ENCODE results near the gene SUPT20HL1. TPM values are rescaled to one million over a fixed set of nuclear protein-coding genes. Genes with fewer than 3 reads are reported as not detected.
"Not testable (repeated sequence)": the region's sequence is repeated elsewhere in the genome, so short reads cannot be mapped to it uniquely, and the experiment has no call there.

SUPT20HL1 gene
- 0.12 TPM for total RNA-seq

DNA sequence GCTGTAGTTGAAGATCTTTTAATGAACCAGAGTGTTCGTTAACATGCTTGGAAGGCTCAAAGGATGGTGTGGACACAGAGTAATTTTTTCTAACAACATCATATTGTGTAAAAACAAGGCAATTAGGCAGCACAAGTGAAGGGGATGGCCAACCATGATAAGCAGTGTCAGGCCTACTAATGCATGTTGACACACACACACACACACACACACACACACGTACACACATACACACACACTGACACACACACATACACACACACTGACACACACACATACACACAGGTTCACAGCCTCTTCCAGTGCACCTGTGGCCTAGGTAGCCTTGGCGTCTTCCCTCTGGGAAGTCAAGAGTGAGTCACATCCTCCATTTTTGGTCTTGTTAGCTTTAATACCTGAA, at the start of gene SUPT20HL1:
SUPT20HL1 (plus strand) TSS at position 368 of the 400 bp plus-strand sequence. CDS start 2,122 bp downstream, outside the sequence.
- DNase-seq (ENCODE audit: low spot score), result no peak

DNA sequence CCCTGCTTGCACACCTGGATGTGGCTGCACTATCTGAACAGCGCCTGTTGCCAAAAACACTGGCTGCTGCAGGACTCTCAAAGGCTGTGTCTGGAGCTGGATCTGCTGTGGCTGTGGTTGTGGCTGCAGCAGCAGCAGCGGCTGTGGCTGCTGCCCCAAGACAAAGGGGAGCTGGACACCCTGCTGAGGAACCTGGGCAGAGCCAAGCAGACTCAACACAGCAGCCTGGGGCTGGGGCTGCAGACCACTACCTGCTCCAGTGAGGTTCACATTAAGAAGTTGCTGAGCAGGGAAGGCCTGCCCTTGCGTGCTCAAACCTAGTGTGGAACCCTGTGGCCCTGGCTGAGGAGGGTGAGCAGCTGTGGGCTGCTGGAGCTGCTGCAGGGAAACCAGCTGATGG, 49.5 kb upstream of the SUPT20HL1 start:
- not testable (repeated sequence) for DNase-seq (ENCODE audit: low spot score)

DNA sequence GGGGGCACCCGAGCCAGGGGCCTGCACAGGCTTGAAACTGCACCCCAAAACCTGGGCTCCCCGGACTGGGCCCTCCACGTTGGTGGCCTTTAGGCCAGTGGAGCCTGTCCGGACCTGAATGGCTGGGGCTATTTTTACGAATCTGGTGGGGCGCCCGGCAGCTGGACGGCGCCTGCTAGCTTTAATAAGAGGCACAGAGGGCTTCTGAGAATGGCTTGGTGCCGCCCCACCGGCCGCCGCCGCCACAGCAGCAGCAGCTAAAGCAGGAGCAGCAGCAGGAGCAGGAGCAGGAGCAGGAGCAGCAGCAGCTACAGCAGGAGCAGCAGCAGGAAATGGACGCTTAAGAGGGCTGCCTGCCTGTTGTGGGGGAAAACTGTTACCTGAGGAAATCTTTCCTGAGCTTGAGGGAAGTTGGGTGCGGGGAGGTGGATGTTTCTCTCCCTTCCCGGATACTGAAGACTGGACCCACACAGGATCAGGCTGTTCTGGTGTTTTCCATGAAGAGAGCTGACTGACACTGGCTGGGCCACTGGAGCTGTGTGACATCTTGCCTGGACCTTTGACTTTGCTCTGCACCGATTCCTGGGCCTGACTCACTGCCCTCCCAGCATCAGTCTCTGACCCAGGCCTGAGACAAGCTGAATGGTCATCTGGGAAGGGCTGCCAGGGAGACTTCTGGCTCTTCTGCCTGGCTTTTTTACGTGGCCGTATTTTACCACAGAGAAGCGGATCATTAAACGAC, 48.8 kb upstream of the SUPT20HL1 start:
- not testable (repeated sequence) for DNase-seq (ENCODE audit: low spot score)

DNA sequence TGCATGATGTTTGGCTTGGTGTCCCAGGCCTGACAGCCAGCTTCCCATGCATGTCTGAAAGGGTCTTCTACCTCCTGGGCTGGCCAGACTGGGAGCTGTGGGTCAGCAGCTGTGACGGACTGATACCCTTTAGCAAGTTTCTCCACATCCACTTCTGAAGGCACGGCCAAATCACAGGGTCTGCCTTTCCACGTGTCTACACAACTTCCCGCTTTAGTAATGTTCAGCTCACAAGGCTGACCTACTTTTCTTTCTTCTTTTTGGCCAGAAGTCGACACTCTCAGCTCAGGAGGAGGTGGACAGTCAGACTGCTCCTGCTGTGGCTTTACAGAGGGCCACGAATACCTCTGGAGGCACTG, 48.2 kb upstream of the SUPT20HL1 start:
- DNase-seq (ENCODE audit: low spot score), result not testable (repeated sequence)

GRCh38 chrX:24314019-24314635, 46.3 kb upstream of the SUPT20HL1 start, which contains the start of gene SUPT20HL2:
Gene SUPT20HL2, minus strand, starts transcription at chrX:24314069. Its CDS starts 754 bp downstream, at chrX:24313315.
- no peak for DNase-seq (ENCODE audit: low spot score)

DNA sequence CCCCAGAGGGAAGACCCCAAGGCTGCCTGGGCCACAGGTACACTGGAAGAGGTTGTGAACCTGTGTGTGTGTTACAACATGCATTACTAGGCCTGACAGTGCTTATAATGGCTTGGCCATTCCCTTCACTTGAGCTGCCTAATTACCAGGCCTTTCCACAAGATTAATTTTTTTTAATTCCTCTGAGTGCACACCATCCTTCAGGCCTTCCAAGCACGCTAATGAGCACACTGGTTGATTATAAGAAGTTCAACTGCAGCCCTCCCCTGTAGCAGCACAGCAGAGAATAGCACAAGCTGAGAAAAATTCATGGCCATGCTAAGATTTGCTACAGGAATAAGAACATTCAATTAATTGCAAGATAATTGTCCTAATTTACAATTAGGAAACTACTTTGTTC, 44.3 kb upstream of the SUPT20HL1 start:
- DNase-seq (ENCODE audit: low spot score), result no peak

GRCh38 chrX:24317567-24317966, 42.9 kb upstream of the SUPT20HL1 start:
- DNase-seq (ENCODE audit: low spot score), result no peak

GRCh38 chrX:24321741-24322395, 38.6 kb upstream of the SUPT20HL1 start:
- DNase-seq (ENCODE audit: low spot score), result no peak

DNA sequence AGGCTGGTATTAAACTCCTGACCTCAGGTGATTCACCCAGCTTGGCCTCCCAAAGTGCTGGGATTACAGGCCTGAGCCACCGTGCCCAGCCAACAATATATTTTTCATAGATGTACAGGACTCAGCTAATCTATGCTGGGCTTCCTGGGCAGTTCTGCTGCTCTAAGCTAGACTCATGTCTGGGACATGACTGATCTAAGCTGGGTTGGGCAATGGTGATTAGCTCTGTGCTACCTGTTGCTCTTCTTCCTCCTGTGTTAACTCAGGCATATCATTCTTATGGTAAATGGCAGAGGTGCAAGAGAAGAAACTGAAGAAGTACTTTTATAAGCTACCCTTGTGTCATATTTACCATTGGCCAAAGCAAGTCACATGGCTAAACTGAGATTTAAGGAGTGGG, 35.2 kb upstream of the SUPT20HL1 start:
- no peak for DNase-seq (ENCODE audit: low spot score)

DNA sequence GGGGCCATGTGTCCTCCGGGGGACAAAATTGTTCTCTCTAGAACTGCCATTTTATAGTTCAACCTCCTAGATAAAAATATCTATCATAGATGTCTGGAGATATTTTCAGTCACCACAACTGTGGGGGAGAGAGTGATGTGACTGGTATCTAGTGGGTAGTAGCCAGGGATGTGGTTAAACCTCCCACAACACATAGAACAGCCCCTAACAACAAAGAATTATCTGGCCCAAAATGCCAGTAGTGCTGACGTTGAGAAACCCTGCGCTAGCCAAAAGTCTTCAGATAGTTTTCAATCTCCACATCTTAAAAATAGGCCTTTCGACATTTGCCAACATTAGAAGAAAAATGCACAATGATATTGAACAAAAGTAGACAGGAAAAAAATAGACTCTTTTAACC, 27.6 kb upstream of the SUPT20HL1 start:
- DNase-seq (ENCODE audit: low spot score), result no peak

DNA sequence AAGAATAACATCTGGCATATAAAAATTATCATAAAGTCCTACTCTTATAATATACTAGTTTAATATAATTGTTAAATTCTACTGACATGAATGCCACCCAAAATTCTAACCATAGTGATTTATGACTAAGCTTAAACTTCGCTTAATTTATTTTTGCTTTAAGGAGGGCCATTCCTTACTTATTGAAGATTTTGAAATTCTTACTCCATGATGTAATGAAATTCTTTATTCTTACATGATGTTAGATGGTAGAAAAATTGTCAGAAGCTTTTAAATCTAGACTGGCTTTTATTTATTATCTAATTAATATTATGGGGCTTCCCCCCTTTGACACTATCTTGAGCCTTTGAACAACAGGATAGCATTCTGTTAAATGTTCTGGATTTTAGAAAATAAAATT, 27.1 kb upstream of the SUPT20HL1 start:
- no peak for DNase-seq (ENCODE audit: low spot score)

DNA sequence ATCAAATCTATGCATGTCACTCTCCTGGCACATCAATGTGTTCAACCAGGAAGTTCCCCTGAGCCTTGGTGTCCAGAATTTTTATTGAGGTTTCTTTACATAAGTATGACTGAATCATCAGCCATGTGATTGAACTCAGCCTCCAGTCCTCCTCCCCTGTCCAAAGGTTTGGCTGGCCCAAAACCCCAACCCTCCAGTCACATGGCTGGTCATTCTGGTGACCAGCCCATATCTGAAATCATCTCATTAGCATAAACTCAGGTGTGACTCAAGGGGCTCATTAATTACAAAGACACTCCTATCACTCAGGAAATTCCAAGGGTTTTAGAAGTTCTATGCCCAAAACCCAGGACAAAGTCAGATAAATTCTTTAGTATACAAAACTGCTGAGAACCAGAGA, 26.0 kb upstream of the SUPT20HL1 start:
- no peak for DNase-seq (ENCODE audit: low spot score)

- no peak for DNase-seq (ENCODE audit: low spot score)
Observed at GRCh38 chrX:24335871-24336270, 24.6 kb upstream of the SUPT20HL1 start.

GRCh38 chrX:24339911-24340310, 20.5 kb upstream of the SUPT20HL1 start:
- DNase-seq (ENCODE audit: low spot score), result no peak

DNA sequence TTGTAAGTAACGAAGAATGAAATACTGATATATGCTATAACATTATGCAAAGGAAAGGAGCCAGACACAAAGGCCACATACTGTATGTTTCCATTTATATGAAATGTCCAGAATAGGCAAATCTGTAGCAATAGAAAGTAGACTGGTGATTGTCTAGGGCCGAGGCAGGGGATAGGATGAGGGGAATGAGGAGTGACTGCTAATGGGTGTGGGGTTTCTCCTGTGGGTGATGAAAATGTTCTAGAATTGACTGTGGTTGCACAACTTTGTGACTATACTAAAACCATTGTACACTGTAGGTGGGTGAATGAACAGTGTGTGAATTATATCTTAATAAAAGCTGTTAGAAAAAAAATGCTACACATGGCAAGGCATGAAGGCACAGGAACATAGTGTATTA, 19.9 kb upstream of the SUPT20HL1 start:
- DNase-seq (ENCODE audit: low spot score), result no peak

- no peak for DNase-seq (ENCODE audit: low spot score)
Observed at GRCh38 chrX:24341795-24342194, 18.6 kb upstream of the SUPT20HL1 start.

GRCh38 chrX:24343719-24344118, 16.7 kb upstream of the SUPT20HL1 start:
- no peak for DNase-seq (ENCODE audit: low spot score)

DNA sequence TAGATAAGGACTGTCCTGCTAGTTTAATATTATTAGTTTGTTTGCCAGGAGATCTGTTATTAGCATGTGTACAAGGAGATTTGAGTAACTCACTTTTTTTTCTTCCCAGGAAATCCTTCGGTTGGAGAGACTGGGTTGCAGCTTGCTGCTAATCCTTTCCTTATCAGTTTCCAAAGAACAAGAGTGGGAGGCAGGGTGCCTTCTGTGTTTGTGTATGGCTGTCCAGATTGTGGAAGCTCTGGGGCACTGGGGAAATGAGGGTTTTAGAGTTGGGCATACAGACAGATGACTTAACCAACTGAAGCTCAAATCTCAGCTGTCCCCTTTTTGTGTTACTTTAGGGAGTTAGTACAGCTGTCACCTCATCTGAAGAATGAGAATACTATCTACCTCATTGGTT, 12.6 kb upstream of the SUPT20HL1 start:
- DNase-seq (ENCODE audit: low spot score), result no peak

DNA sequence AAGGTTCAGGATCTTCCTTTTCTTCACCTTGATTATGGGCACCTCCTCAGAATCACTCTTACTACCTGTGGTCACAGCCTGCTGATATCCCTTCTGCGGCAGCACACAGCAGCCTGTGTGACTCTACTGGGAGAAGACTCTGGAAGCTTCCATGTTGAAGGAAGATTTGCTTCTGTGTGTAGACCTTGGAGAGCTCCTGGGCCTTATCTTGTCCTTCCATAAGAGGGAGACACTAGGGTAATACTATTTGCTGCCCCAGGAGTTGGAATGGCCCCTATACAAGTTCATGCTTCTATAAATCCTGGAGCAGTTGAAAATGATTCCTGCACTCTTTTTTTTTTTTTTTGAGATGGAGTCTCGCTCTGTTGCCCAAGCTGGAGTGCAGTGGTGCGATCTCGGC, 10.2 kb upstream of the SUPT20HL1 start:
- no peak for DNase-seq (ENCODE audit: low spot score)

- DNase-seq (ENCODE audit: low spot score), result no peak
Observed at GRCh38 chrX:24355095-24355494, 5.3 kb upstream of the SUPT20HL1 start.

- DNase-seq (ENCODE audit: low spot score), result no peak
Observed at GRCh38 chrX:24357106-24357505, 3.3 kb upstream of the SUPT20HL1 start.

GRCh38 chrX:24362089-24362745, 1.8 kb downstream of the SUPT20HL1 start:
- not testable (repeated sequence) for DNase-seq (ENCODE audit: low spot score)

All from mucosa of gallbladder (tissue), 1 donor.